Psoas muscle (tissue), 8 donors: ENCODE results near the gene C11orf21. TPM values are rescaled to one million over a fixed set of nuclear protein-coding genes. Genes with fewer than 3 reads are reported as not detected.
A peak's percentile ranks its signal among the peaks of the same experiment; 100 is the strongest.
"Not testable (repeated sequence)": the region's sequence is repeated elsewhere in the genome, so short reads cannot be mapped to it uniquely, and the experiment has no call there.

ENCODE experiments used
- ATAC-seq, 4 donors: fragments of 200-7000 bp; cut with Tn5 transposase; one replicate each; pipeline ENCODE4 v1.9.1; 2020; ENCODE audit warnings: moderate library complexity in 3 of 4, mild to moderate bottlenecking in 2 of 4
- DNase-seq, 2 donors: peaks; one replicate each; pipeline ENCODE4 v3.0.0-alpha.2; 2020
- H3K27ac ChIP-seq: fragments of 200-600 bp; one replicate; pipeline ENCODE4 v1.8.0; 2022
- H3K27me3 ChIP-seq, 3 donors: fragments of 200-600 bp in 1 of 3; one replicate each; pipeline versions ENCODE4 v1.6.1 to v1.8.0; 2013 to 2022; ENCODE audit warnings: low read length in 2 of 3, mild to moderate bottlenecking in 2 of 3, moderate library complexity in 1 of 3; ENCODE audit not compliant: insufficient read depth in 3 of 3
- H3K36me3 ChIP-seq, 2 donors: fragments of 200-600 bp in 1 of 2; one replicate each; pipeline versions ENCODE4 v1.6.1 to v1.8.0; 2013 to 2022; ENCODE audit warnings: low read depth in 1 of 2, mild to moderate bottlenecking in 1 of 2, moderate library complexity in 1 of 2; ENCODE audit not compliant: insufficient read depth in 1 of 2
- H3K4me1 ChIP-seq: fragments of 200-600 bp; one replicate; pipeline ENCODE4 v1.8.0; 2022
- H3K4me3 ChIP-seq: fragments of 200-600 bp; one replicate; pipeline ENCODE4 v1.8.0; 2022; ENCODE audit warnings: mild to moderate bottlenecking
- H3K9me3 ChIP-seq: fragments of 200-600 bp; one replicate; pipeline ENCODE4 v1.8.0; 2022
- whole genome bisulfite sequencing, 3 donors: extraction: QIAGEN DNeasy Blood & Tissue Kit; methylation state at CpG; one replicate each; pipeline versions ENCODE4 v1.1.6 to v1.1.7; 2013; 5-methylcytosine and 5-hydroxymethylcytosine counted together
- intact Hi-C, 2 donors: fragments of 100-400 bp; cut with DNase I; formaldehyde crosslinking; loops; one replicate each; pipeline versions ENCODE4 v1.11.0 to v1.14.2; 2022
- polyA plus RNA-seq, 3 donors: library from polyadenylated mRNA; stranded (reverse); fragments of 200-250 nt; gene quantifications; one replicate each; pipeline ENCODE4 v1.2.3, GENCODE V29; 2013
- total RNA-seq, 4 donors: library from RNA; stranded (reverse); fragmentation: NEBNext Ultra II Directional in 2 of 4; extraction: Animal tissue kit (Norgen Biotek cat#: 25700) in 2 of 4; gene quantifications; one replicate each; pipeline versions ENCODE4 v1.2.1 to v1.2.4, GENCODE V29; 2021 to 2023
- TF ChIP-seq, protein P1 (sequence below): fragments of 200-600 bp; IDR thresholded peaks from one replicate; pipeline ENCODE4 v1.8.0; 2022; ENCODE audit warnings: antibody characterized with exemption
- donor health status: healthy with polysubstance abuse.
- donor health status: DM: no; HTN: no; CAD: no; lungs with moderate emphysema.
- donor health status: Bipolar disorder and iron deficiency.
- donor health status: healthy.
- donor health status: DM: yes; HTN: yes; CAD: no.
- donor health status: DM: no; HTN: no; CAD: no.
- donor health status: DM: no; HTN: no; CAD: no.
- donor health status: DM: yes; HTN: yes; CAD: no.

Gene C11orf21
- total and polyA plus RNA-seq, 7 donors: 0.04 to 0.40 (median 0.20) TPM; not detected in 1

DNA sequence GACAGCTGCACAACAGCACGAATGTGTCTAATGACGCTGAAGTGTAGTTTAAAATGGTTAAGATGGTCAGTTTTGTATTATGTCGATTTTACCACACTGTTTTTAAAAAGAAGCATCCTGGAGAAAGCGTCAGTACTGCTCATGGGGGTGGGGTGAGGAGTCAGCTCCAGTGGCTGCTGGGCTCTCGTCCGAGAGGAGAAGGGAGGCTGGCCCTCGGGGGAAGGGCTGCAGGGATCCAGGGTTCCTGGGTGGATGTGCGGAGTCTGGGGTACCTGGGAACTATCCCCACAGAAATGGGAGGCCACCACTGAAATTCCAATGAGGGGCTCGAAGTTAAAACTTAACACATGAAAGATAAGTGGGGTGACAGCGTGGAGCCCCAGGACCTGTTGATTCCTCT is 11.9 kb downstream of the C11orf21 start:
- DNase-seq: peak in 1 of 2 donors; percentile 28
- WGBS, 3 donors: 42 to 52% (median 51%) methylated on average over 10 of the region's 10 CpGs
- TF ChIP-seq, protein P1, sequence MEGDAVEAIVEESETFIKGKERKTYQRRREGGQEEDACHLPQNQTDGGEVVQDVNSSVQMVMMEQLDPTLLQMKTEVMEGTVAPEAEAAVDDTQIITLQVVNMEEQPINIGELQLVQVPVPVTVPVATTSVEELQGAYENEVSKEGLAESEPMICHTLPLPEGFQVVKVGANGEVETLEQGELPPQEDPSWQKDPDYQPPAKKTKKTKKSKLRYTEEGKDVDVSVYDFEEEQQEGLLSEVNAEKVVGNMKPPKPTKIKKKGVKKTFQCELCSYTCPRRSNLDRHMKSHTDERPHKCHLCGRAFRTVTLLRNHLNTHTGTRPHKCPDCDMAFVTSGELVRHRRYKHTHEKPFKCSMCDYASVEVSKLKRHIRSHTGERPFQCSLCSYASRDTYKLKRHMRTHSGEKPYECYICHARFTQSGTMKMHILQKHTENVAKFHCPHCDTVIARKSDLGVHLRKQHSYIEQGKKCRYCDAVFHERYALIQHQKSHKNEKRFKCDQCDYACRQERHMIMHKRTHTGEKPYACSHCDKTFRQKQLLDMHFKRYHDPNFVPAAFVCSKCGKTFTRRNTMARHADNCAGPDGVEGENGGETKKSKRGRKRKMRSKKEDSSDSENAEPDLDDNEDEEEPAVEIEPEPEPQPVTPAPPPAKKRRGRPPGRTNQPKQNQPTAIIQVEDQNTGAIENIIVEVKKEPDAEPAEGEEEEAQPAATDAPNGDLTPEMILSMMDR: no peak
- Histone ChIP-seq H3K27me3 (peaks cover 3 to 42% (median 6%) of the 10 kb centered on the region in 3 donors), H3K36me3 (no peaks in the 10 kb centered on the region), H3K27ac (no peak overlapping the region), H3K4me1 (no peaks in the 10 kb centered on the region), H3K4me3 (no peak overlapping the region), H3K9me3 (no peaks in the 10 kb centered on the region)
- intact Hi-C loops: no loop called here
- ATAC-seq: no peak

DNA sequence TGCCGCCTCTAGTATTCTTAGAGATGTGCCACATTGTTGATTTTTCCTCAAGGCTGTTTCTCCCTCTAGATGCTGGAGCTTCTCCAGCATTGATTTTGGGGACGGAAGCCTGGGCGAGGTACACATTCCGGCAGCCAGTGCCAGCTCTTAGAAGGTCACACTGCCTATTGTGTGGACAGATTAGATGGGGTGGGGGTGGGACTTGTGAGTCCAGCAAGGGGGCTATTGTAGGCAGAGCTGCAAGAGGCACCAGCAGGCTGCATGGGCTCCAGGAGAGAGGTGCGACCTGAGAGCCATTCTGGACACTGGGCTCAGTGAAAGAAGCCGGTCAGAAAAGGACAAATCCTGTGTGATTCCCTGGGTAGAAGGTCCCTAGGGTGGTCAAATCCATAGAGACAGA is 12.4 kb downstream of the C11orf21 start:
- 48 to 60% (median 60%) methylated on average over 6 of the region's 6 CpGs for WGBS, 3 donors
- ATAC-seq (no peak), DNase-seq (no peak)
- intact Hi-C loops: no loop called here
- no peaks in the 10 kb centered on the region for H3K9me3 ChIP-seq
- peaks cover 5 to 42% (median 6%) of the 10 kb centered on the region in 3 donors for H3K27me3 ChIP-seq
- H3K4me3 ChIP-seq: no peak overlapping the region
- TF ChIP-seq, protein P1: no peak
- H3K4me1 ChIP-seq: no peaks in the 10 kb centered on the region
- H3K36me3 ChIP-seq: no peaks in the 10 kb centered on the region
- no peak overlapping the region for H3K27ac ChIP-seq

DNA sequence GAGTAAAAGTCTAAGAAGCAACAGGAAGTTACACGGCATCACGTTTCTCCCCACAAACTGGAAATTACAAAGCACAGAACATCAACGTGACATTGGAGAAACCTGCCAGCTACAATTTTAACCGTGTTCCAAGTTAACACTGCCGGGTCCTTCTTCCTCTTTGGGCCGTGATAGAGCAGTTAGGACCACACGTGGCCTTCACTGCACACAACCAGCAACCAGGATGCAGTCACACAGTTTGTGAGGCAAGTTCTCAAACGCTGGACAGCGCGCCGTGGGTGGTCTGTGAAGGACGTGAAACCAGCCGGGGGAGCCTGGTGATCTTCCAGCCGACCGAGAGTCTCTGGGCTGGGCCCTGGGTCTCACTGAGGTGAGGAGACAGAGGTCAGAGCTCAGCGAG is 14.6 kb downstream of the C11orf21 start:
- intact Hi-C loops: no loop called here
- Histone ChIP-seq H3K27ac (no peak overlapping the region), H3K36me3 (no peaks in the 10 kb centered on the region), H3K4me1 (no peaks in the 10 kb centered on the region), H3K27me3 (peaks cover 5 to 39% (median 6%) of the 10 kb centered on the region in 3 donors), H3K4me3 (no peak overlapping the region), H3K9me3 (peaks cover 7% of the 10 kb centered on the region)
- TF ChIP-seq, protein P1: no peak
- DNase-seq (peak in 1 of 2 donors; percentile 32), ATAC-seq (no peak)
- WGBS, 3 donors: 29 to 37% (median 34%) methylated on average over 16 of the region's 16 CpGs

DNA sequence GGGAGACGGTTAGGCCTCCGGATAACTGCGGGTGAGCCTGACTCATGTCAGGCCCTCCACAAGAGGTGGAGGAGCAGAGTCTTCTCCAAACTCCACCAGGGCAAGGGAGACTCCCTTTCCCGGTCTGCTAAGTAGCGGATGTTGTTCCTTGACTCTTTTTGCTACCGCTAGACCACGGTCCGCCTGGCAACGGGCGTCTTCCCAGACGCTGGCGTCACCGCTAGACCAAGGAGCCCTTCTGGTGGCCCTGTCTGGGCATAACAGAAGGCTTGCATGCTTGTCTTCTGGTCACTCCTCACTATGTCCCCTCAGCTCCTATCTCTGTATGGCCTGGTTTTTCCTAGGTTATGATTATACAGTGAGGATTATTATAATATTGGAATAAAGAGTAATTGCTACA is 15.4 kb downstream of the C11orf21 start:
- H3K4me3 ChIP-seq, H3K4me1 ChIP-seq, ATAC-seq, H3K36me3 ChIP-seq, DNase-seq, H3K27ac ChIP-seq, intact Hi-C loops, H3K9me3 ChIP-seq: not testable (repeated sequence)
- 92 to 93% (median 93%) methylated on average over 10 to 13 of the region's 13 CpGs for WGBS, 3 donors
- peaks cover 5 to 39% (median 6%) of the 10 kb centered on the region in 3 donors for H3K27me3 ChIP-seq

DNA sequence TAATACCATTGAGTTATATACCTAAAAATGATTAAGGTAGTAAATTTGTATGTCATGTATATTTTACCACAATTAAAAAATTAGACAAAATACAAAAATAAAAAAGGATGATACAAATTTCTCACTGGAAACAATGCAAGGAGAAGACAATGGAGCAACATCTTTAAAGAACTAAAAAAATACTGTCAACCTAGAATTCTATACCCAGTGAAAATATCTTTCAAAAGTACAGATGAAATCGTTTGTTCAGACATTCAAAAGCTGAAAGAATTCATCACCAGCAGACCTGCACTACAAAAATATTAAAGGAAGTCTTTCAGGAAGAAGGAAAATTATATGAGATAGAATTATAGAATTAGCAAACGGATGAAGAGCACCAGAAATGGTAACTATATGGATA is 21.5 kb downstream of the C11orf21 start:
- H3K27me3 ChIP-seq: peaks cover 0 to 13% (median 5%) of the 10 kb centered on the region in 3 donors
- no peak for DNase-seq
- WGBS, 3 donors: 72 to 76% (median 75%) methylated on average over 2 of the region's 2 CpGs
- ATAC-seq: no peak
- intact Hi-C loops: no loop called here
- H3K27ac ChIP-seq: no peak overlapping the region
- H3K4me1 ChIP-seq: no peaks in the 10 kb centered on the region
- no peaks in the 10 kb centered on the region for H3K36me3 ChIP-seq
- H3K9me3 ChIP-seq: peaks cover 13% of the 10 kb centered on the region
- TF ChIP-seq, protein P1: no peak
- H3K4me3 ChIP-seq: no peak overlapping the region
